Adrenal gland (tissue), 5 donors: ENCODE results near the gene ABCF2.

Experiments
- CTCF ChIP-seq, 6 experiments: fragments of 450-650 bp in 4 of 6; fragments of 200-600 bp in 2 of 6; sonication (generic) in 1 of 6; IDR thresholded peaks; 1 replicate in 5 of 6; 2 replicates in 1 of 6; pipeline versions ENCODE4 v1.5.1 to v1.8.0; 2016 to 2021; ENCODE audit warnings: antibody characterized with exemption in 6 of 6, mild to moderate bottlenecking in 2 of 6, moderate library complexity in 1 of 6
- POLR2A ChIP-seq, 2 donors: fragments of 450-650 bp; IDR thresholded peaks; one replicate each; pipeline ENCODE4 v1.6.1; 2017; ENCODE audit warnings: antibody characterized with exemption in 2 of 2, mild to moderate bottlenecking in 2 of 2, moderate library complexity in 1 of 2
- donor health status: DM: no; HTN: no; CAD: no.

DNA sequence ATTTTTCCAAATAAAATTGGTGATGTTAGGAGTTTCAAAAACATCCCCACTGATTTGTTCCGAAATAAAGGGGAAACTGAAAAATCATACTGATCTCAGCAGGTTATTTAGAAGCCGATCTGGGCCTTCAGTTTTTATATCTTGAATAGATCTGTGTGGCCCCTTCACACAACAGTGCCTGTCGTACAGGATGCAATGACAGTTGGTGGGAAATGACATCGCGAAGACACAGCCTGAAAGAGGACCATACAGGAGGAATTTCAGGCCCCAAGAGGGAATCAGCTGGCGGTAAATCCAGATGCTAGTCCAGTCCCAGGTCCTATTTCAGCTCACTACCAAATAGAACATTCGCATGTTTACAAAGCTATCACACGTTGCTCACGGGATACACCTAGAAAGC is 19.7 kb downstream of the ABCF2 start:
- TF ChIP-seq CTCF (IDR thresholded peaks at IDR 0.05): no peak
- TF ChIP-seq POLR2A (IDR thresholded peaks at IDR 0.05): no peak
